ENCODE results near the gene PLPP4.

- TF ChIP-seq, protein P1, sequence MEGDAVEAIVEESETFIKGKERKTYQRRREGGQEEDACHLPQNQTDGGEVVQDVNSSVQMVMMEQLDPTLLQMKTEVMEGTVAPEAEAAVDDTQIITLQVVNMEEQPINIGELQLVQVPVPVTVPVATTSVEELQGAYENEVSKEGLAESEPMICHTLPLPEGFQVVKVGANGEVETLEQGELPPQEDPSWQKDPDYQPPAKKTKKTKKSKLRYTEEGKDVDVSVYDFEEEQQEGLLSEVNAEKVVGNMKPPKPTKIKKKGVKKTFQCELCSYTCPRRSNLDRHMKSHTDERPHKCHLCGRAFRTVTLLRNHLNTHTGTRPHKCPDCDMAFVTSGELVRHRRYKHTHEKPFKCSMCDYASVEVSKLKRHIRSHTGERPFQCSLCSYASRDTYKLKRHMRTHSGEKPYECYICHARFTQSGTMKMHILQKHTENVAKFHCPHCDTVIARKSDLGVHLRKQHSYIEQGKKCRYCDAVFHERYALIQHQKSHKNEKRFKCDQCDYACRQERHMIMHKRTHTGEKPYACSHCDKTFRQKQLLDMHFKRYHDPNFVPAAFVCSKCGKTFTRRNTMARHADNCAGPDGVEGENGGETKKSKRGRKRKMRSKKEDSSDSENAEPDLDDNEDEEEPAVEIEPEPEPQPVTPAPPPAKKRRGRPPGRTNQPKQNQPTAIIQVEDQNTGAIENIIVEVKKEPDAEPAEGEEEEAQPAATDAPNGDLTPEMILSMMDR (IDR thresholded peaks at IDR 0.05) = no peak
- TF ChIP-seq EP300 (IDR thresholded peaks at IDR 0.05) = no peak
Observed at GRCh38 chr10:120485946-120486345, 28.9 kb downstream of the PLPP4 start.

Data from suprapubic skin (tissue), 3 donors.